ENCODE measurements around the gene RABGAP1L. TPM values are rescaled to one million over a fixed set of nuclear protein-coding genes. Genes with fewer than 3 reads are reported as not detected.

The RABGAP1L gene
- total RNA-seq, 1 experiment from 2014 or later: 29.3 TPM

- Histone ChIP-seq H3K27ac (ENCODE audit: low read depth, low read length) (no peak overlapping the region), H4K20me1 (ENCODE audit: insufficient read depth) (peaks cover 5% of the 10 kb centered on the region), H2AFZ (ENCODE audit: low read depth, low read length, poor library complexity, severe bottlenecking) (no peak overlapping the region), H3K9me3 (ENCODE audit: control insufficient read depth in 1 of 2, insufficient read depth in 1 of 2, low read depth in 1 of 2, low read length in 2 of 2) (no peaks in the 10 kb centered on the region), H3K4me1 (ENCODE audit: control insufficient read depth in 1 of 2, insufficient read depth in 2 of 2, low read length in 2 of 2) (peaks cover 0 to 6% of the 10 kb centered on the region in 2 experiments; a peak in 1 of 4 replicates), H3K9me2 (ENCODE audit: insufficient read depth) (no peaks in the 10 kb centered on the region), H3K27me3 (ENCODE audit: insufficient read depth, low read length) (no peaks in the 10 kb centered on the region), H3K4me3 (replicated peaks in 1 of 2; ENCODE audit: low read depth in 1 of 2, low read length in 2 of 2) (no peak overlapping the region), H3K4me2 (ENCODE audit: low read length) (no peak overlapping the region), H3K9ac (ENCODE audit: low read length) (no peak overlapping the region), H3K79me2 (ENCODE audit: insufficient read depth, low read length) (peaks cover 13% of the 10 kb centered on the region; the same call in 1 of the 2 replicates), H3K36me3 (ENCODE audit: control insufficient read depth in 1 of 2, insufficient read depth in 2 of 2, low read length in 2 of 2) (peaks cover 0 to 2% of the 10 kb centered on the region in 2 experiments; a peak in 2 of 4 replicates)
- CTCF ChIA-PET: interaction anchor here (0.8 to 1.7 kb wide), 10 partner anchors 10 to 1472 kb away, joined by 3 to 12 read pairs (median 4); partner anchors contain the start of genes CENPL and DARS2
- no peak for ATAC-seq
- POLR2A ChIA-PET: no interaction called here
- RAD21 ChIA-PET (ENCODE audit: low non-redundant PET in 1 of 2, low total read pairs in 2 of 2, uncharacterized antibody in 2 of 2, unreplicated experiment in 2 of 2): no interaction called here
- TF ChIP-seq YY1 (IDR thresholded peaks at IDR 0.05; ENCODE audit: extremely low read depth, insufficient replicate concordance, low read depth, low read length): no peak
- TF ChIP-seq JUND (IDR thresholded peaks at IDR 0.05): no peak
- TF ChIP-seq, protein P1, sequence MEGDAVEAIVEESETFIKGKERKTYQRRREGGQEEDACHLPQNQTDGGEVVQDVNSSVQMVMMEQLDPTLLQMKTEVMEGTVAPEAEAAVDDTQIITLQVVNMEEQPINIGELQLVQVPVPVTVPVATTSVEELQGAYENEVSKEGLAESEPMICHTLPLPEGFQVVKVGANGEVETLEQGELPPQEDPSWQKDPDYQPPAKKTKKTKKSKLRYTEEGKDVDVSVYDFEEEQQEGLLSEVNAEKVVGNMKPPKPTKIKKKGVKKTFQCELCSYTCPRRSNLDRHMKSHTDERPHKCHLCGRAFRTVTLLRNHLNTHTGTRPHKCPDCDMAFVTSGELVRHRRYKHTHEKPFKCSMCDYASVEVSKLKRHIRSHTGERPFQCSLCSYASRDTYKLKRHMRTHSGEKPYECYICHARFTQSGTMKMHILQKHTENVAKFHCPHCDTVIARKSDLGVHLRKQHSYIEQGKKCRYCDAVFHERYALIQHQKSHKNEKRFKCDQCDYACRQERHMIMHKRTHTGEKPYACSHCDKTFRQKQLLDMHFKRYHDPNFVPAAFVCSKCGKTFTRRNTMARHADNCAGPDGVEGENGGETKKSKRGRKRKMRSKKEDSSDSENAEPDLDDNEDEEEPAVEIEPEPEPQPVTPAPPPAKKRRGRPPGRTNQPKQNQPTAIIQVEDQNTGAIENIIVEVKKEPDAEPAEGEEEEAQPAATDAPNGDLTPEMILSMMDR (IDR thresholded peaks at IDR 0.05 in 2 of 3, conservative IDR thresholded peaks at IDR 0.05 in 1 of 3; ENCODE audit: borderline replicate concordance in 1 of 3, insufficient read depth in 1 of 3, low read depth in 2 of 3, low read length in 2 of 3): no peak
- no peak for TF ChIP-seq SIN3A (IDR thresholded peaks at IDR 0.05; ENCODE audit: low read depth)
- no peak for TF ChIP-seq SRF (IDR thresholded peaks at IDR 0.05; ENCODE audit: low read depth)
- no peak for TF ChIP-seq TCF7L2 (IDR thresholded peaks at IDR 0.05; ENCODE audit: borderline replicate concordance, extremely low read depth, insufficient read depth, insufficient read length)
- no peak for DNase-seq (ENCODE audit: low read depth, low spot score)
- intact Hi-C loops (cut with micrococcal nuclease): loop anchor here (2.0 to 10.0 kb wide), 4 partner anchors 125 to 1472 kb away; partner anchors contain the start of genes GAS5 and ZBTB37
- BruUV-seq (replicated peaks): no TSS peak
Measured at GRCh38 chr1:174217248-174217647, 57.9 kb downstream of the RABGAP1L start.

Data from HCT116 (cell line).